NCI-H748 (cell line): ENCODE data around the gene SCAF1.

Experiments used
- DNase-seq: peaks from one replicate; lab custom pipeline; 2025; ENCODE audit not compliant: unreplicated experiment; lab: John Stamatoyannopoulos, UW

The SCAF1 gene

GRCh38 chr19:49642492-49643035 is 555 bp downstream of the SCAF1 start:
- DNase-seq, result no peak

GRCh38 chr19:49643466-49643865 is 1.5 kb downstream of the SCAF1 start:
- DNase-seq, result no peak

GRCh38 chr19:49645592-49645991 is 3.6 kb downstream of the SCAF1 start:
- no peak for DNase-seq

GRCh38 chr19:49645995-49646394 is 4.0 kb downstream of the SCAF1 start:
- no peak for DNase-seq

- no peak for DNase-seq
Observed at GRCh38 chr19:49646586-49646985, 4.6 kb downstream of the SCAF1 start.

GRCh38 chr19:49651029-49651819 is 9.2 kb downstream of the SCAF1 start:
- no peak for DNase-seq

GRCh38 chr19:49651820-49652550 is 10.0 kb downstream of the SCAF1 start:
- DNase-seq, result no peak

GRCh38 chr19:49652551-49653465 is 10.8 kb downstream of the SCAF1 start:
- DNase-seq, result no peak

GRCh38 chr19:49653466-49653806 is 11.4 kb downstream of the SCAF1 start:
- no peak for DNase-seq

- no peak for DNase-seq
Observed at GRCh38 chr19:49654581-49654980, 12.6 kb downstream of the SCAF1 start.

GRCh38 chr19:49655570-49656455 is 13.8 kb downstream of the SCAF1 start:
- DNase-seq, result no peak

GRCh38 chr19:49656456-49657109 is 14.6 kb downstream of the SCAF1 start:
- no peak for DNase-seq

- no peak for DNase-seq
Observed at GRCh38 chr19:49657493-49658138, 15.6 kb downstream of the SCAF1 start.

GRCh38 chr19:49658139-49658517 is 16.1 kb downstream of the SCAF1 start:
- DNase-seq, result no peak

GRCh38 chr19:49658566-49659442 is 16.8 kb downstream of the SCAF1 start:
- no peak for DNase-seq

- DNase-seq, result no peak
Observed at GRCh38 chr19:49660338-49660961, 18.4 kb downstream of the SCAF1 start.

GRCh38 chr19:49662011-49662410 is 20.0 kb downstream of the SCAF1 start:
- DNase-seq, result no peak

GRCh38 chr19:49663224-49663623 is 21.2 kb downstream of the SCAF1 start:
- no peak for DNase-seq
